K562 (cell line): ENCODE data around the gene TMEM200B.

Source experiments
- DLX4 ChIP-seq: fragments of 250-450 bp; sonication (Bioruptor Pico); IDR thresholded peaks from 2 replicates; pipeline ENCODE4 v1.6.1; 2021; ENCODE audit warnings: mild to moderate bottlenecking
- POLR2A ChIP-seq: fragments of 450-650 bp; conservative IDR thresholded peaks from 2 replicates; pipeline ENCODE4 v1.6.1; 2016
- ZC3H4 ChIP-seq: sonication (generic); formaldehyde crosslinking; IDR thresholded peaks from 2 replicates; pipeline ENCODE4 v1.9.0; 2021; ENCODE audit warnings: missing genetic modification reagents, borderline replicate concordance

DNA sequence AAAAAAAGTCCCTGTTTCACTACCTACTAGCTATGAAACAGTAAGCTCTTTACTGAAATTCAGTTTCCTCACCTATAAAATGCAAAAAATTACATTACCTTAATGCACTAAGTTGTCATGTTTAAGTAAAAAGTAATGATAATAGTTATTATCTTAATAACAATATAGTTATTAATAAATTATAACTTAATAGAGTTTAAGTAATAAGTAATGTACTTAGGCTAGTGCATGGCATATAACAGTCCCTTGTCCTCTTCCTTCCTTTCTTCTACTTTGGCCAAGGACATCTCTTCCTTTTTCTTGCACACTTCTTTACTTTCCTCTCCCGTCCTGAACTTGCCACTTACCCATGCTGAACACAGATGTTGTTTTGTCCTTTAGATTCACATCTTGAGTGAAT lies 9.0 kb downstream of the TMEM200B start:
- TF ChIP-seq DLX4 (CRISPR knock-in tag) = no peak
- no peak for TF ChIP-seq POLR2A
- TF ChIP-seq ZC3H4 (CRISPR knock-in tag) = no peak
